ENCODE measurements around the gene ENPP6. TPM values are rescaled to one million over a fixed set of nuclear protein-coding genes. Genes with fewer than 3 reads are reported as not detected.

Gene ENPP6
- total and polyA plus RNA-seq, 2 experiments from 2014 or later, result 0.11 TPM; not detected in 1

DNA sequence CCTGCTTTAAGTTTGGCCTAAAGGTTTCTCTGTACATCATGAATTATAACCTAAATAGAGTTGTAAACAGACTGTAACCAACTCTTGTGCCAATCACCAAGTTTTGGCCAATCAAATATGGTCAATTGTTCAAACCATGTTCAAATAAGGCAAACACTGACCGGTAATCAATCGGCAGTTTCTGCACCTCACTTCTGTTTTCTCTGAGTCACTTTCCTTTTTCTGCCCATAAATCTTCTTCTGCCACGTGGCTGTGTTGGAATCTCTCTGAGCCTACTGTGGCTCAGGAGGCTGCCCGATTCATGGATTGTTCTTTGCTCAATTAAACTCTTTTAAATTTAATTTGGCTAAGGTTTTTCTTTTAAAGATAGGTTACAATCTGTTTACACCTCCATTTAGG, 16.5 kb upstream of the ENPP6 start:
- no peak overlapping the region for H3K27ac Mint-ChIP-seq
- no peaks in the 10 kb centered on the region for H3K79me2 ChIP-seq (replicated peaks; ENCODE audit: insufficient read depth)
- TF ChIP-seq CREB1 (CRISPR knock-in tag; IDR thresholded peaks at IDR 0.05; ENCODE audit: low read depth) (no peak), ZNF331 (CRISPR knock-in tag; IDR thresholded peaks at IDR 0.05; ENCODE audit: low read depth) (no peak)
- no peaks in the 10 kb centered on the region; the same call in 1 of the 2 replicates for H3K9me2 ChIP-seq (ENCODE audit: insufficient read depth)
- no peaks in the 10 kb centered on the region for H3K9me3 Mint-ChIP-seq
- H3K27ac ChIP-seq (ENCODE audit: low read depth), result no peak overlapping the region
- no peaks in the 10 kb centered on the region for H3K27me3 Mint-ChIP-seq (ENCODE audit: insufficient read depth, low read depth, poor library complexity)
- no peak for ATAC-seq
- H3K4me3 Mint-ChIP-seq, result no peak overlapping the region
- no peak for DNase-seq (ENCODE audit: low spot score)
- no peaks in the 10 kb centered on the region; the same call in 1 of the 2 replicates for H3K36me3 ChIP-seq (ENCODE audit: insufficient read depth)
- H3K4me1 ChIP-seq (ENCODE audit: insufficient read depth), result no peaks in the 10 kb centered on the region
- H3K27me3 ChIP-seq (ENCODE audit: insufficient read depth), result no peaks in the 10 kb centered on the region
- no peaks in the 10 kb centered on the region for H4K20me1 ChIP-seq (replicated peaks; ENCODE audit: insufficient read depth)
- H3K4me3 ChIP-seq, result no peak overlapping the region
- H3K4me1 Mint-ChIP-seq, result peaks cover 3% of the 10 kb centered on the region; the same call in 2 of the 3 replicates
- H3K4me2 ChIP-seq, result no peak overlapping the region
- no peak overlapping the region for H2AFZ ChIP-seq
- no peaks in the 10 kb centered on the region for H3F3A ChIP-seq (replicated peaks; ENCODE audit: low read depth)
- no peaks in the 10 kb centered on the region for H3K36me3 Mint-ChIP-seq (ENCODE audit: low read depth)

DNA sequence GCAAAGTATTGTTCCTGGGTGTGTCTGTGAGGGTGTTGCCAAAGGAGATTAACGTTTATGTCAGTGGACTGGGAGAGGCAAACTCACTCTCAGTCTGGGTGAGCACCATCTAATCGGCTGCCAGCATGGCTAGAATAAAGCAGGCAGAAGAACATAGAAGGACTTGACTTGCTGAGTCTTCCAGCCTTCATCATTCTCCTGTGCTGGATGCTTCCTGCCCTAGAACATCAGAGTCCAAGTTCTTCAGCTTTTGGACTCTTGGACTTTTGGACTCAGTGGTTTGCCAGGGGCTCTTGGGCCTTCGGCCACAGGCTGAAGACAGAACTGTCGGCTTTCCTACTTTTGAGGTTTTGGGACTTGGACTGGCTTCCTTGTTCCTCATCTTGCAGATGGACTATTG, 15.3 kb upstream of the ENPP6 start:
- Mint-ChIP-seq H3K27ac (no peak overlapping the region), H3K36me3 (ENCODE audit: low read depth) (no peaks in the 10 kb centered on the region), H3K4me1 (peaks cover 3% of the 10 kb centered on the region; the same call in 2 of the 3 replicates), H3K9me3 (no peaks in the 10 kb centered on the region), H3K27me3 (ENCODE audit: insufficient read depth, low read depth, poor library complexity) (no peaks in the 10 kb centered on the region), H3K4me3 (no peak overlapping the region)
- no peaks in the 10 kb centered on the region for H3K4me1 ChIP-seq (ENCODE audit: insufficient read depth)
- DNase-seq (ENCODE audit: low spot score), result no peak
- H3K9me2 ChIP-seq (ENCODE audit: insufficient read depth), result no peaks in the 10 kb centered on the region; the same call in 1 of the 2 replicates
- H3K4me3 ChIP-seq, result no peak overlapping the region
- no peak for ATAC-seq
- H4K20me1 ChIP-seq (replicated peaks; ENCODE audit: insufficient read depth), result no peaks in the 10 kb centered on the region
- H3K79me2 ChIP-seq (replicated peaks; ENCODE audit: insufficient read depth), result no peaks in the 10 kb centered on the region
- no peak overlapping the region for H2AFZ ChIP-seq
- H3K27me3 ChIP-seq (ENCODE audit: insufficient read depth), result no peaks in the 10 kb centered on the region
- TF ChIP-seq STAT1 (IDR thresholded peaks at IDR 0.05; ENCODE audit: unreplicated experiment), result no peak
- TF ChIP-seq CREB1 (CRISPR knock-in tag; IDR thresholded peaks at IDR 0.05; ENCODE audit: low read depth), result no peak
- TF ChIP-seq ZNF114 (CRISPR knock-in tag; IDR thresholded peaks at IDR 0.05), result no peak
- no peak for TF ChIP-seq EZH2phosphoT487 (IDR thresholded peaks at IDR 0.05; ENCODE audit: unreplicated experiment)
- no peak for TF ChIP-seq REST (IDR thresholded peaks at IDR 0.05; ENCODE audit: unreplicated experiment)
- no peak overlapping the region for H3K4me2 ChIP-seq
- H3K36me3 ChIP-seq (ENCODE audit: insufficient read depth), result no peaks in the 10 kb centered on the region; the same call in 1 of the 2 replicates
- no peaks in the 10 kb centered on the region for H3F3A ChIP-seq (replicated peaks; ENCODE audit: low read depth)
- H3K27ac ChIP-seq (ENCODE audit: low read depth), result no peak overlapping the region

GRCh38 chr4:184232202-184232601, 14.5 kb upstream of the ENPP6 start:
- Histone ChIP-seq H3K27me3 (ENCODE audit: insufficient read depth) (no peaks in the 10 kb centered on the region), H3K9me2 (ENCODE audit: insufficient read depth) (no peaks in the 10 kb centered on the region; the same call in 1 of the 2 replicates), H4K20me1 (replicated peaks; ENCODE audit: insufficient read depth) (no peaks in the 10 kb centered on the region), H2AFZ (no peak overlapping the region), H3K36me3 (ENCODE audit: insufficient read depth) (no peaks in the 10 kb centered on the region; the same call in 1 of the 2 replicates), H3K4me2 (no peak overlapping the region), H3K4me1 (ENCODE audit: insufficient read depth) (no peaks in the 10 kb centered on the region), H3K4me3 (no peak overlapping the region), H3K79me2 (replicated peaks; ENCODE audit: insufficient read depth) (no peaks in the 10 kb centered on the region), H3F3A (replicated peaks; ENCODE audit: low read depth) (no peaks in the 10 kb centered on the region), H3K27ac (ENCODE audit: low read depth) (no peak overlapping the region)
- Mint-ChIP-seq H3K4me1 (peaks cover 3% of the 10 kb centered on the region; the same call in 2 of the 3 replicates), H3K27ac (no peak overlapping the region), H3K36me3 (ENCODE audit: low read depth) (no peaks in the 10 kb centered on the region), H3K9me3 (no peaks in the 10 kb centered on the region), H3K4me3 (no peak overlapping the region), H3K27me3 (ENCODE audit: insufficient read depth, low read depth, poor library complexity) (no peaks in the 10 kb centered on the region)
- DNase-seq (ENCODE audit: low spot score) (no peak), ATAC-seq (no peak)
- TF ChIP-seq CTCF (conservative IDR thresholded peaks at IDR 0.05; ENCODE audit: low read depth in 2 of 2), result no peak
